ENCODE data around the gene IL1RAPL1. TPM values are rescaled to one million over a fixed set of nuclear protein-coding genes. Genes with fewer than 3 reads are reported as not detected.

The IL1RAPL1 gene
- total and polyA plus RNA-seq, 2 donors (not counting 3 experiments of a cell fraction or from before 2014, with no cell fraction given), result 0.79 to 1.3 TPM

DNA sequence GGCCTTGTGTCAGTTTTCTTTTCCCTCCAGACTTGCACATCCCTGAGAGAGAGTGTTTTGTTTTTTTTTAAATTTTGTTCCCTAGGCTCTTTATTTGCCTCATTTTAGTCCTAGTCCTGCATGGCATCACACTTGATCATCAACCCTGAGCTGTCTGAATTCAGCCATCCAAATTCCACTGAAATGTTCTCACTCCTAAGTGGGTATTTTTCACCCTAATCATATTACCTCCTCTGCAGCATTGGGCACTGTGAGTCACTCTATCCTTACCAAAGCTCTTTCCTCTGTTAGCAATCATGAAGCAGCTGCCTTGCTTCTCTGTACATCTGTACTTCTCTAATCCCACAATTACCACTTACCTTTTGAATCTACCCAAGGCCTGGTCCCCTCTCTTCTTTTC, 1271.5 kb downstream of the IL1RAPL1 start:
- H3K4me1 ChIP-seq (ENCODE audit: control insufficient read depth, extremely low read depth, insufficient read depth, low read length), result no peaks in the 10 kb centered on the region
- dilution Hi-C loops (cut with MboI; ENCODE audit: extremely low pct_ligation_motif_present, low sequenced_read_pairs) (no loop called here), intact Hi-C loops (cut with micrococcal nuclease) (no loop called here)
- H3K27me3 ChIP-seq (ENCODE audit: control insufficient read depth in 2 of 2, insufficient read depth in 2 of 2, low read length in 2 of 2), result no peaks in the 10 kb centered on the region
- no peak overlapping the region for H3K4me3 ChIP-seq (replicated peaks in 1 of 3; ENCODE audit: insufficient read depth in 1 of 3, low read depth in 1 of 3, low read length in 3 of 3)
- H3K36me3 ChIP-seq (ENCODE audit: control insufficient read depth in 2 of 2, extremely low read depth in 1 of 2, insufficient read depth in 2 of 2, low read length in 2 of 2), result no peaks in the 10 kb centered on the region
- no peak overlapping the region for H2AFZ ChIP-seq (ENCODE audit: low read depth, low read length)
- no TSS peak for BruUV-seq (replicated peaks)
- no peaks in the 10 kb centered on the region for H3K79me2 ChIP-seq (ENCODE audit: control insufficient read depth, insufficient read depth, low read length)
- ChIA-PET POLR2A (no interaction called here), CTCF (no interaction called here)
- H3K4me2 ChIP-seq (ENCODE audit: insufficient read depth, low read length), result no peak overlapping the region
- FAIRE-seq (no peak), DNase-seq (ENCODE audit: low read depth, low spot score) (no peak)
- H3K27ac ChIP-seq (ENCODE audit: insufficient read depth, low read depth, low read length), result no peak overlapping the region
- H3K9me3 ChIP-seq (replicated peaks; ENCODE audit: control insufficient read depth, insufficient read depth, low read length), result no peaks in the 10 kb centered on the region
- no peaks in the 10 kb centered on the region for H3K9me1 ChIP-seq (replicated peaks; ENCODE audit: control insufficient read depth, extremely low read depth, insufficient read depth, low read length)
- no peaks in the 10 kb centered on the region for H4K20me1 ChIP-seq (replicated peaks; ENCODE audit: control insufficient read depth, extremely low read depth, insufficient read depth, low read length)
- no peak overlapping the region for H3K9ac ChIP-seq (replicated peaks; ENCODE audit: extremely low read depth, insufficient read depth, low read length)
- TF ChIP-seq POLR2A (IDR thresholded peaks at IDR 0.05; ENCODE audit: low read depth, low read length) (no peak), FOS (IDR thresholded peaks at IDR 0.05; ENCODE audit: borderline replicate concordance, insufficient read depth, low read length) (no peak), MAX (IDR thresholded peaks at IDR 0.05; ENCODE audit: insufficient read depth, insufficient read length) (no peak), POLR2AphosphoS5 (IDR thresholded peaks at IDR 0.05; ENCODE audit: insufficient read depth, low read depth, low read length) (no peak), JUN (IDR thresholded peaks at IDR 0.05; ENCODE audit: borderline replicate concordance, insufficient read depth, insufficient read length, low read depth) (no peak), MYC (IDR thresholded peaks at IDR 0.05; ENCODE audit: low read depth, low read length) (no peak), EZH2 (IDR thresholded peaks at IDR 0.05; ENCODE audit: borderline replicate concordance, low read depth, low read length, severe bottlenecking) (no peak), GATA2 (IDR thresholded peaks at IDR 0.05; ENCODE audit: insufficient read depth, insufficient read length, low read depth, low read length) (no peak)
- TF ChIP-seq, protein P1, sequence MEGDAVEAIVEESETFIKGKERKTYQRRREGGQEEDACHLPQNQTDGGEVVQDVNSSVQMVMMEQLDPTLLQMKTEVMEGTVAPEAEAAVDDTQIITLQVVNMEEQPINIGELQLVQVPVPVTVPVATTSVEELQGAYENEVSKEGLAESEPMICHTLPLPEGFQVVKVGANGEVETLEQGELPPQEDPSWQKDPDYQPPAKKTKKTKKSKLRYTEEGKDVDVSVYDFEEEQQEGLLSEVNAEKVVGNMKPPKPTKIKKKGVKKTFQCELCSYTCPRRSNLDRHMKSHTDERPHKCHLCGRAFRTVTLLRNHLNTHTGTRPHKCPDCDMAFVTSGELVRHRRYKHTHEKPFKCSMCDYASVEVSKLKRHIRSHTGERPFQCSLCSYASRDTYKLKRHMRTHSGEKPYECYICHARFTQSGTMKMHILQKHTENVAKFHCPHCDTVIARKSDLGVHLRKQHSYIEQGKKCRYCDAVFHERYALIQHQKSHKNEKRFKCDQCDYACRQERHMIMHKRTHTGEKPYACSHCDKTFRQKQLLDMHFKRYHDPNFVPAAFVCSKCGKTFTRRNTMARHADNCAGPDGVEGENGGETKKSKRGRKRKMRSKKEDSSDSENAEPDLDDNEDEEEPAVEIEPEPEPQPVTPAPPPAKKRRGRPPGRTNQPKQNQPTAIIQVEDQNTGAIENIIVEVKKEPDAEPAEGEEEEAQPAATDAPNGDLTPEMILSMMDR (IDR thresholded peaks at IDR 0.05; ENCODE audit: extremely low read depth in 1 of 2, insufficient read depth in 1 of 2, low read depth in 1 of 2, low read length in 2 of 2), result no peak

Measured in endothelial cell of umbilical vein (primary cell).